Adipocyte (in vitro differentiated cells): ENCODE data around the gene RALB.
A peak's percentile ranks its signal among the peaks of the same experiment; 100 is the strongest.

Source experiments
- DNase-seq: peaks from one replicate; pipeline ENCODE4 v3.0.0-alpha.2; 2015; ENCODE audit warnings: low read depth
- H3K27me3 ChIP-seq: replicated peaks from 2 replicates; pipeline ENCODE4 v1.7.0; 2013; ENCODE audit warnings: mild to moderate bottlenecking, low read length, moderate library complexity; ENCODE audit not compliant: control insufficient read depth, insufficient read depth
- H3K36me3 ChIP-seq: 2 replicates; pipeline ENCODE4 v1.7.0; 2013; ENCODE audit warnings: low read length, mild to moderate bottlenecking, moderate library complexity; ENCODE audit not compliant: control insufficient read depth, insufficient read depth, severe bottlenecking
- H3K4me1 ChIP-seq: 2 replicates; pipeline ENCODE4 v1.7.0; 2013; ENCODE audit warnings: mild to moderate bottlenecking, low read length, moderate library complexity; ENCODE audit not compliant: control insufficient read depth, insufficient read depth
- H3K4me3 ChIP-seq: 2 replicates; pipeline ENCODE4 v1.7.0; 2013; ENCODE audit warnings: mild to moderate bottlenecking, low read length, moderate library complexity
- H3K9ac ChIP-seq: 2 replicates; pipeline ENCODE4 v1.7.0; 2013; ENCODE audit warnings: mild to moderate bottlenecking, low read length, moderate library complexity
- H3K9me3 ChIP-seq: 2 replicates; pipeline ENCODE4 v1.7.0; 2013; ENCODE audit warnings: mild to moderate bottlenecking, low read length, moderate library complexity; ENCODE audit not compliant: control insufficient read depth

RALB gene

GRCh38 chr2:120272763-120273481, 20.3 kb downstream of the RALB start:
- Histone ChIP-seq H3K4me1 (no peaks in the 10 kb centered on the region), H3K36me3 (no peaks in the 10 kb centered on the region), H3K27me3 (no peaks in the 10 kb centered on the region), H3K9me3 (no peaks in the 10 kb centered on the region), H3K4me3 (no peak overlapping the region), H3K9ac (no peak overlapping the region)
- DNase-seq: no peak

- H3K36me3 ChIP-seq: peaks cover 9% of the 10 kb centered on the region
- H3K27me3 ChIP-seq: no peaks in the 10 kb centered on the region
- no peaks in the 10 kb centered on the region for H3K9me3 ChIP-seq
- no peak overlapping the region for H3K9ac ChIP-seq
- no peak overlapping the region for H3K4me3 ChIP-seq
- peaks cover 5% of the 10 kb centered on the region for H3K4me1 ChIP-seq
- DNase-seq: no peak
These were observed 23.2 kb downstream of the RALB start for GRCh38 chr2:120275617-120276400.

DNA sequence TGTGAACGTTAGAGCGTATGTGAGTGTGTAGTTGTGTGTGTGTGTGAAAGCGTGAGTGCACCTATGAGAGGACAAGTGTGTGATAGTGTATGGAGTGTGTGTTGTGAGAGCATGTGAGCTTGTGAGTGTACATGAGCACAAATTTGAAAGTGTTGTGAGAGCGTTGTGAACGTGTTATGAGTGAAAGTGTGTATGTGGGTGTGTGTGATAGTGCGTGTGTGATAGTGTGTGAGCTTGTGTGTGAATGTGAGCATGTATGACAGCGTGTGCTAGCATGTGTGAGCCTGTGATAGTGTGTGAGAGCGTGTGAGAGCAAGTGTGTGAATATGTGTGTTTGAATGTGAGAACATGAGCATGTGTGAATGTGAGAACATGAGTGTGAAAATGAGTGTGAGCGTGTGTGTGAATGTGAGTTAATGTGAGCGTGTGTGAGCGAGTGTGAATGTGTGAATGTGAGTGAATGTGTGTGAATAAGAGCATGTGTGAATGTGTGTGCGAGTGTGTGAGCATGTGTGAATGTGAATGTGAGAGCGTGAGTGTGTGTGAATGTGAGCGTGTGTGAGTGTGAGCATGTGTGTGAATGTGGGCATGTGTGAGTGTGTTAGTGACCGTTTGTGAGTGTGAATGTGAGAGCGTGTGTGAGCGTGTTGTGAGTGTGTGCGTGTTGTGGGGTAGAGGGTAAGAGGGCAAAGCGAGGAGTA, 25.0 kb downstream of the RALB start:
- Histone ChIP-seq H3K4me1 (peaks cover 5% of the 10 kb centered on the region), H3K9ac (no peak overlapping the region), H3K36me3 (peaks cover 9% of the 10 kb centered on the region), H3K9me3 (no peaks in the 10 kb centered on the region), H3K27me3 (no peaks in the 10 kb centered on the region), H3K4me3 (no peak overlapping the region)
- DNase-seq: no peak

GRCh38 chr2:120278901-120279300, 26.2 kb downstream of the RALB start:
- H3K36me3 ChIP-seq: peaks cover 9% of the 10 kb centered on the region
- no peaks in the 10 kb centered on the region for H3K9me3 ChIP-seq
- no peak overlapping the region for H3K4me3 ChIP-seq
- H3K9ac ChIP-seq: no peak overlapping the region
- H3K4me1 ChIP-seq: peaks cover 5% of the 10 kb centered on the region
- DNase-seq: no peak
- no peaks in the 10 kb centered on the region for H3K27me3 ChIP-seq

GRCh38 chr2:120279708-120280107, 27.1 kb downstream of the RALB start:
- Histone ChIP-seq H3K4me1 (peaks cover 5% of the 10 kb centered on the region), H3K4me3 (no peak overlapping the region), H3K27me3 (no peaks in the 10 kb centered on the region), H3K36me3 (peaks cover 9% of the 10 kb centered on the region), H3K9ac (no peak overlapping the region), H3K9me3 (no peaks in the 10 kb centered on the region)
- no peak for DNase-seq

DNA sequence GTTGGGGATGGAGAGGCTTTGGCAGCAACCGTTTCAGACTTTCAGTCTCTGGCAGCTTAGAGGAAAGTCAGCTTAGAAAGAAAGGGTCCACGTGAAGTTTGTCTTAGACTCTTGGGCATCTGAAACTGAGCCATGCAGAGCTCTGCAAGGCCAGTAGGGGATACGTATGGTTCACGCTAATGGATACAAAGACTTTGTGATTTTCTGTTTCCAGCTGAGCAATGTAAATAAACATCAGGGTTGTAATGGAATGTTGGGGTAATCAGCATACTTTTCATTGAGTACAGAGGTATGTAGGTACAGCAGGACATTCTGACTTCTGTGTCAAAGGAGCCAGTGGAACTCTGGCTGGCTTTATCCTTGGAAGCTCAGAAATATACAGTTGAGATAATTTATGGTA, 31.0 kb downstream of the RALB start:
- H3K9me3 ChIP-seq: no peaks in the 10 kb centered on the region
- H3K4me1 ChIP-seq: peaks cover 12% of the 10 kb centered on the region
- no peak overlapping the region for H3K9ac ChIP-seq
- peaks cover 8% of the 10 kb centered on the region for H3K36me3 ChIP-seq
- no peak overlapping the region for H3K4me3 ChIP-seq
- DNase-seq: peak; percentile 6
- H3K27me3 ChIP-seq: no peaks in the 10 kb centered on the region

GRCh38 chr2:120285056-120285455, 32.4 kb downstream of the RALB start:
- DNase-seq: no peak
- no peaks in the 10 kb centered on the region for H3K9me3 ChIP-seq
- H3K4me1 ChIP-seq: peaks cover 10% of the 10 kb centered on the region
- H3K4me3 ChIP-seq: no peak overlapping the region
- H3K9ac ChIP-seq: no peak overlapping the region
- H3K27me3 ChIP-seq: no peaks in the 10 kb centered on the region
- H3K36me3 ChIP-seq: peaks cover 4% of the 10 kb centered on the region

DNA sequence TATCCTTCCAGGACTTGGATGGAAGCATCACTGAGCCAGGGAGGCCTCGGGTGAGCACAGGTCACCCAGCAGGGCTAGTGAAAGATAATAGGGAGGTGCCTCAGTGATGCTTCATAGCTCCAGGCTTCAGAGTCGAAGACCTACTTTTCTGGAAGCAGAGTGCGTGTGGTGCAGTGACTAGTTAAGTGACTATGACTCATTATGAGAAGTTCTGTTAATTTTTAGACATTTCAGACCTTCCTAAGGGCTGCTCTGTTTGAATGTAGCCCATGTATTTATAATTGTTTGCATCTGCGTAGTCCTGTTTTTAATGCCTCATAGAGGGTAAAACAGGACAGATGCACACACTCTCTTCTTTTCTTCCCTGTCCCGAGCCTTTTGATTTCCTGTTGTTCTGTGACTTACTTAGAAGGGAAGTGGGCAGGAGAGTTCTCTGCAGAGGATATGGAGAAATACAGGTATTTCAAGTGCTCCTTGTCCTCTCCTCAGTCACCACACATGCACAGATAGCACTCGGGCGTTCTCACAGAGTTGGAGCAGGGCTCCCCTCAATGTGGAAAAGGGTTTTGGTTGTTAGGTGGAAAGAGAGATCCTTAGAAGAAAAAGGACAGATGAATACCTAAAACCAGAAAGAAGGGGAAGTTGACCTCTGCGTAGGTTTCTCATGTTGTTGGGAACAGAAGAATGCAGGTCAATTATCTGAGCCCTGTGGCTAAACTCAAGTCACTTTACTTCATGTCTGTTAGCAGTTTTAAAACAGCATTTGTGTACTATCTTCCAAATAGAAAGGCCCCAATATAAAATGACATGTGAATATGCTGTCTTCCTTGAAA, 34.7 kb downstream of the RALB start:
- Histone ChIP-seq H3K9ac (peak overlapping the region; percentile 25), H3K36me3 (peaks cover 14% of the 10 kb centered on the region), H3K9me3 (no peaks in the 10 kb centered on the region), H3K27me3 (no peaks in the 10 kb centered on the region), H3K4me3 (no peak overlapping the region), H3K4me1 (peaks cover 10% of the 10 kb centered on the region)
- peak; percentile 67 for DNase-seq

- DNase-seq: no peak
These were observed 35.3 kb downstream of the RALB start for GRCh38 chr2:120288016-120288373.

GRCh38 chr2:120289221-120289906, 36.7 kb downstream of the RALB start:
- Histone ChIP-seq H3K4me1 (peaks cover 10% of the 10 kb centered on the region), H3K36me3 (peaks cover 26% of the 10 kb centered on the region), H3K9me3 (no peaks in the 10 kb centered on the region), H3K9ac (no peak overlapping the region), H3K4me3 (no peak overlapping the region), H3K27me3 (no peaks in the 10 kb centered on the region)
- DNase-seq: peak; percentile 8

More at GRCh38 chr2:120288016-120288373, 35.3 kb downstream of the RALB start:
- Histone ChIP-seq H3K4me1 (peaks cover 10% of the 10 kb centered on the region), H3K4me3 (no peak overlapping the region), H3K27me3 (no peaks in the 10 kb centered on the region), H3K36me3 (peaks cover 14% of the 10 kb centered on the region), H3K9ac (no peak overlapping the region), H3K9me3 (no peaks in the 10 kb centered on the region)
